Measurements from ENCODE around the gene MAP4K5.

- TF ChIP-seq, protein P1, sequence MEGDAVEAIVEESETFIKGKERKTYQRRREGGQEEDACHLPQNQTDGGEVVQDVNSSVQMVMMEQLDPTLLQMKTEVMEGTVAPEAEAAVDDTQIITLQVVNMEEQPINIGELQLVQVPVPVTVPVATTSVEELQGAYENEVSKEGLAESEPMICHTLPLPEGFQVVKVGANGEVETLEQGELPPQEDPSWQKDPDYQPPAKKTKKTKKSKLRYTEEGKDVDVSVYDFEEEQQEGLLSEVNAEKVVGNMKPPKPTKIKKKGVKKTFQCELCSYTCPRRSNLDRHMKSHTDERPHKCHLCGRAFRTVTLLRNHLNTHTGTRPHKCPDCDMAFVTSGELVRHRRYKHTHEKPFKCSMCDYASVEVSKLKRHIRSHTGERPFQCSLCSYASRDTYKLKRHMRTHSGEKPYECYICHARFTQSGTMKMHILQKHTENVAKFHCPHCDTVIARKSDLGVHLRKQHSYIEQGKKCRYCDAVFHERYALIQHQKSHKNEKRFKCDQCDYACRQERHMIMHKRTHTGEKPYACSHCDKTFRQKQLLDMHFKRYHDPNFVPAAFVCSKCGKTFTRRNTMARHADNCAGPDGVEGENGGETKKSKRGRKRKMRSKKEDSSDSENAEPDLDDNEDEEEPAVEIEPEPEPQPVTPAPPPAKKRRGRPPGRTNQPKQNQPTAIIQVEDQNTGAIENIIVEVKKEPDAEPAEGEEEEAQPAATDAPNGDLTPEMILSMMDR (IDR thresholded peaks at IDR 0.05): no peak
- no peak for TF ChIP-seq POLR2A (IDR thresholded peaks at IDR 0.05)
Measured at GRCh38 chr14:50421499-50421898, 110.9 kb downstream of the MAP4K5 start.

All from adrenal gland (tissue), 5 donors.